GM12865 (cell line): ENCODE results near the gene NR5A1.

Experiments used
- DNase-seq: peaks from one replicate; pipeline ENCODE4 v3.0.0; 2010; ENCODE audit warnings: low read depth
- H3K4me3 ChIP-seq: 2 replicates; pipeline ENCODE4 v1.5.1; 2011; ENCODE audit warnings: mild to moderate bottlenecking, low read depth, low read length, control low read depth
- CTCF ChIP-seq: IDR thresholded peaks from 2 replicates; pipeline ENCODE4 v1.5.1; 2011; ENCODE audit warnings: low read length, control low read depth, low read depth, inconsistent platforms; ENCODE audit not compliant: insufficient read depth; ENCODE audit errors: missing control alignments

NR5A1 gene

GRCh38 chr9:124505006-124505900, 1.9 kb downstream of the NR5A1 start:
- no peak for DNase-seq
- H3K4me3 ChIP-seq, result no peak overlapping the region
- no peak for TF ChIP-seq CTCF

- H3K4me3 ChIP-seq, result no peak overlapping the region
- TF ChIP-seq CTCF, result no peak
These were observed 2.6 kb downstream of the NR5A1 start for GRCh38 chr9:124504530-124505005.

GRCh38 chr9:124503713-124504529, 3.3 kb downstream of the NR5A1 start:
- no peak for DNase-seq
- TF ChIP-seq CTCF, result no peak
- H3K4me3 ChIP-seq, result no peak overlapping the region

More at GRCh38 chr9:124504530-124505005, 2.6 kb downstream of the NR5A1 start:
- no peak for DNase-seq

- no peak for DNase-seq
- TF ChIP-seq CTCF, result no peak
- H3K4me3 ChIP-seq, result no peak overlapping the region
These were observed 4.2 kb downstream of the NR5A1 start for GRCh38 chr9:124502711-124503702.

GRCh38 chr9:124501771-124502320, 5.4 kb downstream of the NR5A1 start:
- TF ChIP-seq CTCF, result no peak
- no peak for DNase-seq
- H3K4me3 ChIP-seq, result no peak overlapping the region
